Retinal pigment epithelial cell (primary cell): ENCODE results near the gene ERC2.

Source experiments
- DNase-seq: peaks from one replicate; pipeline ENCODE4 v3.0.0-alpha.2; 2010; ENCODE audit warnings: low read depth
- H3K4me3 ChIP-seq: 2 replicates; pipeline ENCODE4 v1.5.1; 2011; ENCODE audit warnings: mild to moderate bottlenecking, low read length, control low read depth, moderate library complexity
- TF ChIP-seq, protein P1 (sequence below): conservative IDR thresholded peaks from 2 replicates; pipeline ENCODE4 v1.5.1; 2011; ENCODE audit warnings: low read depth, low read length, control low read depth, inconsistent platforms

ERC2 gene

DNA sequence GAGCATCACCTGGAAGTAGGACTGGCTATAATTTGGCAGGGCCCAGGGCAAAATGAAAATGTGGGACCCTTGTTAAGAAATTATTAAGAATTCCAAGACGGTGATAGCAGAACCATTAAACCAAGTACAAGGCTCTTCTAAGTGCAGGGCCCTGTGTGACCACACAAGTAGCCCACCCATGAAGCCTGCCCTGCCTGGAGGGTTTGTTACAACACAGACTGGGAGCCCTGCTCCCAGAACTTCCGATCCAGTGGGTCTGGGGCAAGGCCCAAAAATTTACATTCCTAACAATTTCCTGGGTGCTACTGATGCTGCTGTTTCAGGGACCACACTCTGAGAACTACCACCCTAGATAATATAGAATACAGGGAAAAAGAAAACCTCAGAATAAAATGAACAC lies 666.6 kb downstream of the ERC2 start:
- TF ChIP-seq, protein P1, sequence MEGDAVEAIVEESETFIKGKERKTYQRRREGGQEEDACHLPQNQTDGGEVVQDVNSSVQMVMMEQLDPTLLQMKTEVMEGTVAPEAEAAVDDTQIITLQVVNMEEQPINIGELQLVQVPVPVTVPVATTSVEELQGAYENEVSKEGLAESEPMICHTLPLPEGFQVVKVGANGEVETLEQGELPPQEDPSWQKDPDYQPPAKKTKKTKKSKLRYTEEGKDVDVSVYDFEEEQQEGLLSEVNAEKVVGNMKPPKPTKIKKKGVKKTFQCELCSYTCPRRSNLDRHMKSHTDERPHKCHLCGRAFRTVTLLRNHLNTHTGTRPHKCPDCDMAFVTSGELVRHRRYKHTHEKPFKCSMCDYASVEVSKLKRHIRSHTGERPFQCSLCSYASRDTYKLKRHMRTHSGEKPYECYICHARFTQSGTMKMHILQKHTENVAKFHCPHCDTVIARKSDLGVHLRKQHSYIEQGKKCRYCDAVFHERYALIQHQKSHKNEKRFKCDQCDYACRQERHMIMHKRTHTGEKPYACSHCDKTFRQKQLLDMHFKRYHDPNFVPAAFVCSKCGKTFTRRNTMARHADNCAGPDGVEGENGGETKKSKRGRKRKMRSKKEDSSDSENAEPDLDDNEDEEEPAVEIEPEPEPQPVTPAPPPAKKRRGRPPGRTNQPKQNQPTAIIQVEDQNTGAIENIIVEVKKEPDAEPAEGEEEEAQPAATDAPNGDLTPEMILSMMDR, result no peak
- no peak for DNase-seq
- H3K4me3 ChIP-seq, result no peak overlapping the region

DNA sequence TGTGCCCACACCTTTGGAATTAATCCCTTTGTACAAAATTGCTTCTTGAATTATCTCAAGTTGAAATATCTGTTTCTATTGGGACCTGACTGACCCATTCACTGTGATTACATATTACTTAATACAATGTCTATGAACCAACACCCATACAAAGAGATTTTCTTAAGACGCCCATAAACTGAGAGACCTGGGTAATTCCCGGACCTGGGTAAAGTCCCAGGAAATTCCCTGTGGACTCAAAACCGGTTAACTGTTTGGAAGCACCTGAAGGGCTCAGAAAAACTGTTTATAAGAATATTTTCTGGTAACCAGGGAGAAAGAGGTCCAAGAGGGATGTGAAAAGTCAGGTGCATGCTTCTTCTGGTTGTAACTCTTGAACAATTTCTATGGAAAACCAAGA lies 667.2 kb downstream of the ERC2 start:
- TF ChIP-seq, protein P1, result no peak
- no peak overlapping the region for H3K4me3 ChIP-seq
- DNase-seq, result no peak

DNA sequence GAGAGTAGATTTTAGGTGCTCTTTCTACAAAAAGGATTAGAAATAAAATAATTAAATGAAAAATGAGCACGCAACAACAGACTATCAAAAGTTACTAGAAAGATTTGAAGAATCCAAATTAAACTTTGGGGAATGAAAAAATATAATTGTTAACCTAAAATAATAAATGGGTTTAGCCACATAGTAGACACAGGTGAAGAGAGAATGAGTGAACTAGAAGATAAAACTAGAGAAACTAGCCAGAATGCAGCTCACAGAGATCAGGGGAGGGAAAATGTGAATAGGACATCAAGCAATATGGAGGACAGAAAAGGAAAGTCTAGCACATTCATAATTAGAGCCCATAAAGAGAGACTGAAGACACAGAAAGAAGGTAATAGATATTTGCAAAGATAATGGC lies 670.5 kb downstream of the ERC2 start:
- TF ChIP-seq, protein P1, result no peak
- no peak for DNase-seq
- H3K4me3 ChIP-seq, result no peak overlapping the region

DNA sequence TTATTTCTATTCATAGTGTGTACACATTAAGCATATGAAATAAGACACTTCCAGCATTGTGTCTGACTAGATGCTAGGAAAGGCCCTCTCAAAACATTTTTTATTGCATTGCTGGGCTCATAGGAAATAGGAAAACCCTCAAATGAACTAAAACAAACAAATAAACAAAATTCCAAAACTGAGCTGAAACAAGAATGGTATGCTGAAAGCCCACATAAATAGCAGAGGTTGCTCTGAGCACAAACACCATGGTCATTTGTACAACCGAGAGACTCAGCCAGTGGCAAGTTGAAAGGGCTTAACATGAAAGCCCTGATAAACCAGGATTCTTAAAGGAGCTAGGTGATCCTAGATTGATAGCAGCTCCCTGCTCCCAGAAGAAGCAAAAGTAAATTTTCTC lies 671.2 kb downstream of the ERC2 start:
- TF ChIP-seq, protein P1, result no peak
- DNase-seq, result no peak
- H3K4me3 ChIP-seq, result no peak overlapping the region

DNA sequence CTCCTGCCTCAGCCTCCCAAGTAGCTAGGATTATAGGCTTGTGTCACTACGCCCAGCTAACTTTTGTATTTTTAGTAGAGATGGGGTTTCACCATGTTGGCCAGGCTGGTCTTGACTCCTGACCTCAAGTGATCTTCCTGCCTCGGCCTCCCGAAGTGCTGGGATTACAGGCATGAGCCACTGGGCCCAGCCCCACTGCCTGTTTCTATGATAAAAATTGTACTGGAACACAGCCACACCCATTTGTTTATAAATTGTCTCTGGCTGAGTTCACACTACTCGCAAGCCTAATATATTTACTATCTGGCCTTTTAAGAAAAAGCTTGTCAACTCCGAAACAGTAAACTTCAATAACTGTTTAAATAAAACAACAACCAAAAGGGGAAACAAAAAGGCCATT lies 671.7 kb downstream of the ERC2 start:
- no peak for DNase-seq
- TF ChIP-seq, protein P1, result no peak
- no peak overlapping the region for H3K4me3 ChIP-seq

DNA sequence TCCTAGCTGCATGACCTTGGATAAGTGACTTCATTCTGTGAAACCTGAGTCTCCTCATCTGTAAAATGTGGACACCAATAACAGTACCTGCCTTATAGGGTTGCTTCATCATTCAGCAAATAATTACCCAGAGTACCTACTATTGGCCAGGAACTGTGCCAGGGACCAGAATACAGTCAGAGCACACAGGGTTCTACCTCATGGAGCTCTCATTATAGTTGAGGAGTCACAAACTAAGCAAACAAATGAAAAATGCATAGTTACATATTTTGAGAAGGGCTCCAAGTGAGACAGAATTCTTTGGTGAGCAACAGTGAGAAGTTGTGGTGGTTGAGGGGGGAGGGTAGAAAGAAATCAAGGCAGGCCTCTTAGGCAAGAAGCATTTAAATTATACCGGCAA lies 672.5 kb downstream of the ERC2 start:
- TF ChIP-seq, protein P1, result no peak
- DNase-seq, result no peak
- no peak overlapping the region for H3K4me3 ChIP-seq

DNA sequence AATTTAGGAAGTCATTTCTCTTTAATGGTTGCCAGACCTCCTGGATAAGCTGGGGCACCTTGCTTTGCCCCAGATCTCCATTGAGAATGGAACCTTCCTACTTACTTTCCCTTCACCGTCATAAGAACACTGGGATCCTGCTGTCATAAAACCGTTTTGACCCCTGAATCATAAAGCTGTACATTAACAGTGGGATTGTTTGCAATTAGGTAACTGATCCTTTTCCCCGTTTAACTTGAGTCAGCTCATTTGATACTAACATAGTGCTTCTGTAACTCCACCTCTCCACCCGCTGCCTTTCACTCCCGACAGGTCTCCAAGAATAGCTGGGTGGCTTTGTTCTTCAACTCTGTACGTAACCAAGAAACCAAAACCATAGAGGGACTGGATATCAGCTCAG lies 673.0 kb downstream of the ERC2 start:
- H3K4me3 ChIP-seq, result no peak overlapping the region
- no peak for DNase-seq
- TF ChIP-seq, protein P1, result no peak
